ENCODE data around the gene KRTAP5-10. TPM values are rescaled to one million over a fixed set of nuclear protein-coding genes. Genes with fewer than 3 reads are reported as not detected.

Gene KRTAP5-10
- total RNA-seq = not detected

GRCh38 chr11:71565263-71565662, at the start of gene KRTAP5-10:
Gene KRTAP5-10 (plus strand): TSS chr11:71565563. CDS start chr11:71565588, 25 bp downstream.
- Mint-ChIP-seq H3K4me3 (no peak within 1 kb of the TSS), H3K9me3 (no peaks in the 10 kb centered on the region), H3K4me1 (ENCODE audit: low read depth) (no peaks in the 10 kb centered on the region), H3K27me3 (peaks cover 33% of the 10 kb centered on the region), H3K36me3 (ENCODE audit: low read depth) (no peaks in the 10 kb centered on the region), H3K27ac (no peak within 1 kb of the TSS)
- ChIA-PET CTCF (interaction anchor here (0.7 kb wide), 1 partner anchor 16 kb away, joined by 3 read pairs; no protein-coding TSS in a partner anchor), POLR2A (no interaction called here)
- no peak for TF ChIP-seq CTCF (IDR thresholded peaks at IDR 0.05)
- ATAC-seq (no peak), DNase-seq (no peak)
- intact Hi-C loops (cut with micrococcal nuclease) = no loop called here

GRCh38 chr11:71518506-71519471, 46.6 kb upstream of the KRTAP5-10 start:
- TF ChIP-seq CTCF (IDR thresholded peaks at IDR 0.05) = no peak
- intact Hi-C loops (cut with micrococcal nuclease) = no loop called here
- Mint-ChIP-seq H3K4me1 (ENCODE audit: low read depth) (no peaks in the 10 kb centered on the region), H3K36me3 (ENCODE audit: low read depth) (no peaks in the 10 kb centered on the region), H3K27me3 (no peaks in the 10 kb centered on the region), H3K4me3 (no peak overlapping the region), H3K9me3 (peaks cover 5% of the 10 kb centered on the region), H3K27ac (no peak overlapping the region)
- DNase-seq (no peak), ATAC-seq (no peak)
- CTCF ChIA-PET = no interaction called here
- POLR2A ChIA-PET = no interaction called here

GRCh38 chr11:71519546-71519945, 45.8 kb upstream of the KRTAP5-10 start:
- TF ChIP-seq CTCF (IDR thresholded peaks at IDR 0.05) = no peak
- peaks cover 5% of the 10 kb centered on the region for H3K9me3 Mint-ChIP-seq
- intact Hi-C loops (cut with micrococcal nuclease) = no loop called here
- ChIA-PET POLR2A (no interaction called here), CTCF (no interaction called here)
- H3K4me1 Mint-ChIP-seq (ENCODE audit: low read depth) = no peaks in the 10 kb centered on the region
- H3K36me3 Mint-ChIP-seq (ENCODE audit: low read depth) = no peaks in the 10 kb centered on the region
- ATAC-seq (no peak), DNase-seq (no peak)
- H3K27ac Mint-ChIP-seq = no peak overlapping the region
- no peak overlapping the region for H3K4me3 Mint-ChIP-seq
- H3K27me3 Mint-ChIP-seq = no peaks in the 10 kb centered on the region

GRCh38 chr11:71525188-71525937, 40.0 kb upstream of the KRTAP5-10 start:
- peaks cover 14% of the 10 kb centered on the region for H3K27me3 Mint-ChIP-seq
- intact Hi-C loops (cut with micrococcal nuclease) = no loop called here
- POLR2A ChIA-PET = no interaction called here
- no peak for TF ChIP-seq CTCF (IDR thresholded peaks at IDR 0.05)
- H3K27ac Mint-ChIP-seq = no peak overlapping the region
- H3K9me3 Mint-ChIP-seq = peaks cover 5% of the 10 kb centered on the region
- H3K4me1 Mint-ChIP-seq (ENCODE audit: low read depth) = no peaks in the 10 kb centered on the region
- ATAC-seq (no peak), DNase-seq (no peak)
- no peaks in the 10 kb centered on the region for H3K36me3 Mint-ChIP-seq (ENCODE audit: low read depth)
- CTCF ChIA-PET = no interaction called here
- no peak overlapping the region for H3K4me3 Mint-ChIP-seq
